Measurements from ENCODE around the gene ARHGEF19. TPM values are rescaled to one million over a fixed set of nuclear protein-coding genes. Genes with fewer than 3 reads are reported as not detected.

The ARHGEF19 gene
- total RNA-seq, 2 donors from 2014 or later: 14.8 to 17.5 TPM

GRCh38 chr1:16151995-16152384, 60.5 kb downstream of the ARHGEF19 start:
- peak overlapping the region; percentile 18 for H3K9ac ChIP-seq (ENCODE audit: extremely low read depth, low read length, poor library complexity, severe bottlenecking)
- H3K9me3 Mint-ChIP-seq: no peaks in the 10 kb centered on the region

GRCh38 chr1:16151196-16151994, 61.1 kb downstream of the ARHGEF19 start:
- Mint-ChIP-seq H3K27ac (peak overlapping the region; percentile 89), H3K9me3 (no peaks in the 10 kb centered on the region), H3K27me3 (ENCODE audit: insufficient read depth) (no peaks in the 10 kb centered on the region), H3K4me1 (peaks cover 45% of the 10 kb centered on the region), H3K4me3 (peak overlapping the region; percentile 86), H3K36me3 (ENCODE audit: low read depth) (peaks cover 43% of the 10 kb centered on the region)
- H3K27me3 ChIP-seq (ENCODE audit: control insufficient read depth, insufficient read depth, low read length, poor library complexity, severe bottlenecking): no peaks in the 10 kb centered on the region
- peak overlapping the region; percentile 43 for H3K4me3 ChIP-seq (ENCODE audit: low read length)
- H3K4me1 ChIP-seq (ENCODE audit: control insufficient read depth, insufficient read depth, low read length): peaks cover 43% of the 10 kb centered on the region
- 40 to 80% methylated on average over 1 to 9 of the region's 9 CpGs for WGBS, 2 experiments (ENCODE audit: insufficient coverage in 1 of 2, insufficient read length in 1 of 2)
- TF ChIP-seq CTCF (conservative IDR thresholded peaks at IDR 0.05): peak; percentile 20
- DNase-seq: peak; percentile 68
- H3K27ac ChIP-seq (ENCODE audit: low read depth, low read length): no peak overlapping the region
- H3K9ac ChIP-seq (ENCODE audit: extremely low read depth, low read length, poor library complexity, severe bottlenecking): peak overlapping the region; percentile 27
- no peaks in the 10 kb centered on the region for H3K9me3 ChIP-seq (ENCODE audit: control insufficient read depth, low read length)
- H3K36me3 ChIP-seq (ENCODE audit: control insufficient read depth, insufficient read depth, low read length): peaks cover 50% of the 10 kb centered on the region

More at GRCh38 chr1:16151995-16152384, 60.5 kb downstream of the ARHGEF19 start:
- WGBS, 2 experiments (ENCODE audit: insufficient coverage in 1 of 2, insufficient read length in 1 of 2): 88 to 89% methylated on average over 2 to 4 of the region's 4 CpGs
- Histone ChIP-seq H3K9me3 (ENCODE audit: control insufficient read depth, low read length) (no peaks in the 10 kb centered on the region), H3K4me1 (ENCODE audit: control insufficient read depth, insufficient read depth, low read length) (peaks cover 41% of the 10 kb centered on the region), H3K4me3 (ENCODE audit: low read length) (peak overlapping the region; percentile 43), H3K36me3 (ENCODE audit: control insufficient read depth, insufficient read depth, low read length) (peaks cover 44% of the 10 kb centered on the region), H3K27ac (ENCODE audit: low read depth, low read length) (no peak overlapping the region), H3K27me3 (ENCODE audit: control insufficient read depth, insufficient read depth, low read length, poor library complexity, severe bottlenecking) (no peaks in the 10 kb centered on the region)
- Mint-ChIP-seq H3K27me3 (ENCODE audit: insufficient read depth) (no peaks in the 10 kb centered on the region), H3K4me1 (peaks cover 45% of the 10 kb centered on the region), H3K27ac (peak overlapping the region; percentile 89), H3K4me3 (peak overlapping the region; percentile 86), H3K36me3 (ENCODE audit: low read depth) (peaks cover 40% of the 10 kb centered on the region)
- TF ChIP-seq CTCF (conservative IDR thresholded peaks at IDR 0.05): no peak
- DNase-seq: no peak

GRCh38 chr1:16150508-16150907, 61.9 kb downstream of the ARHGEF19 start:
- Histone ChIP-seq H3K27me3 (ENCODE audit: control insufficient read depth, insufficient read depth, low read length, poor library complexity, severe bottlenecking) (no peaks in the 10 kb centered on the region), H3K4me1 (ENCODE audit: control insufficient read depth, insufficient read depth, low read length) (peaks cover 47% of the 10 kb centered on the region), H3K9ac (ENCODE audit: extremely low read depth, low read length, poor library complexity, severe bottlenecking) (peak overlapping the region; percentile 27), H3K9me3 (ENCODE audit: control insufficient read depth, low read length) (no peaks in the 10 kb centered on the region), H3K4me3 (ENCODE audit: low read length) (no peak overlapping the region), H3K27ac (ENCODE audit: low read depth, low read length) (no peak overlapping the region), H3K36me3 (ENCODE audit: control insufficient read depth, insufficient read depth, low read length) (peaks cover 55% of the 10 kb centered on the region)
- Mint-ChIP-seq H3K4me1 (peaks cover 51% of the 10 kb centered on the region), H3K9me3 (no peaks in the 10 kb centered on the region), H3K4me3 (no peak overlapping the region), H3K27me3 (ENCODE audit: insufficient read depth) (no peaks in the 10 kb centered on the region), H3K27ac (peak overlapping the region; percentile 75), H3K36me3 (ENCODE audit: low read depth) (peaks cover 45% of the 10 kb centered on the region)
- TF ChIP-seq CTCF (conservative IDR thresholded peaks at IDR 0.05): no peak
- 88% methylated on average over 6 of the region's 6 CpGs; no CpG with 5 or more reads in 1 of the 2 experiments for WGBS, 2 experiments (ENCODE audit: insufficient coverage in 1 of 2, insufficient read length in 1 of 2)
- DNase-seq: no peak
